Erythroblast (primary cell): ENCODE measurements around the gene GTF2H4.

Experiments used
- GATA1 ChIP-seq: IDR thresholded peaks from 2 replicates; pipeline ENCODE4 v1.6.1; 2011; ENCODE audit warnings: low read depth, mild to moderate bottlenecking, control low read depth, low read length, moderate library complexity
- POLR2A ChIP-seq: IDR thresholded peaks from 2 replicates; pipeline ENCODE4 v1.6.1; 2011; ENCODE audit warnings: mild to moderate bottlenecking, low read length

DNA sequence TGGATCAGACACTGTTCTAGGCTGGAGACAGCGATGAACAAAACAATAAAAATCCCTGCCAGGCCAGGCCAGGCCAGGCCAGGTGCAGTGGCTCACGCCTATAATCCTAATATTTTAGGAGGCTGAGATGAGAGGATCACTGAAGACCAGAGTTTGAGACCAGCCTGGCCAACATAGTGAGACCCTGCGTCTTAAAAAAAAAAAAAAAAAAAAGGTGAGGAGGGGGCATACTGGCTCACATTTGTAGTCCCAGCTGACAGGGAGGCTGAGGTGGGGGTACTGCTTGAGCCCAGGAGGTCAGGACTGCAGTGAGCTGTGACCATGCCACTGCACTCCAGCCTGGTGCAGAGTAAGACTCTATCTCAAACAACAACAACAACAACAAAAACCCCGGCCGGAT lies 37.3 kb downstream of the GTF2H4 start:
- TF ChIP-seq POLR2A, result no peak
- TF ChIP-seq GATA1, result no peak
